Gastroesophageal sphincter (tissue), 3 donors: ENCODE data around the gene PSORS1C2.

Experiments used
- POLR2A ChIP-seq, 2 donors: fragments of 450-650 bp; IDR thresholded peaks; one replicate each; pipeline ENCODE4 v1.6.1; 2017; ENCODE audit warnings: antibody characterized with exemption in 2 of 2, mild to moderate bottlenecking in 2 of 2, moderate library complexity in 1 of 2
- TF ChIP-seq, protein P1 (sequence below), 4 experiments: fragments of 200-600 bp in 2 of 4; fragments of 450-650 bp in 2 of 4; sonication (generic) in 1 of 4; IDR thresholded peaks; one replicate each; pipeline ENCODE4 v1.5.1; 2017 to 2019; ENCODE audit warnings: antibody characterized with exemption in 4 of 4, mild to moderate bottlenecking in 2 of 4, moderate library complexity in 2 of 4

- TF ChIP-seq, protein P1, sequence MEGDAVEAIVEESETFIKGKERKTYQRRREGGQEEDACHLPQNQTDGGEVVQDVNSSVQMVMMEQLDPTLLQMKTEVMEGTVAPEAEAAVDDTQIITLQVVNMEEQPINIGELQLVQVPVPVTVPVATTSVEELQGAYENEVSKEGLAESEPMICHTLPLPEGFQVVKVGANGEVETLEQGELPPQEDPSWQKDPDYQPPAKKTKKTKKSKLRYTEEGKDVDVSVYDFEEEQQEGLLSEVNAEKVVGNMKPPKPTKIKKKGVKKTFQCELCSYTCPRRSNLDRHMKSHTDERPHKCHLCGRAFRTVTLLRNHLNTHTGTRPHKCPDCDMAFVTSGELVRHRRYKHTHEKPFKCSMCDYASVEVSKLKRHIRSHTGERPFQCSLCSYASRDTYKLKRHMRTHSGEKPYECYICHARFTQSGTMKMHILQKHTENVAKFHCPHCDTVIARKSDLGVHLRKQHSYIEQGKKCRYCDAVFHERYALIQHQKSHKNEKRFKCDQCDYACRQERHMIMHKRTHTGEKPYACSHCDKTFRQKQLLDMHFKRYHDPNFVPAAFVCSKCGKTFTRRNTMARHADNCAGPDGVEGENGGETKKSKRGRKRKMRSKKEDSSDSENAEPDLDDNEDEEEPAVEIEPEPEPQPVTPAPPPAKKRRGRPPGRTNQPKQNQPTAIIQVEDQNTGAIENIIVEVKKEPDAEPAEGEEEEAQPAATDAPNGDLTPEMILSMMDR (IDR thresholded peaks at IDR 0.05) = no peak
- no peak for TF ChIP-seq POLR2A (IDR thresholded peaks at IDR 0.05)
Measured at GRCh38 chr6:31138982-31139381, at the start of gene PSORS1C2.
